Pons (tissue), 1 donor: ENCODE measurements around the gene MAGEA2B.
"Not testable (repeated sequence)": the region's sequence is repeated elsewhere in the genome, so short reads cannot be mapped to it uniquely, and the experiment has no call there.

Experiments used
- DNase-seq: peaks from one replicate; pipeline ENCODE4 v3.0.0-alpha.2; 2016; ENCODE audit warnings: low spot score

Gene MAGEA2B

GRCh38 chrX:152713815-152714787, at the start of gene MAGEA2B:
Gene MAGEA2B, plus strand, starts transcription at chrX:152714628. Its CDS starts 2,479 bp downstream, at chrX:152717107.
- not testable (repeated sequence) for DNase-seq

- DNase-seq = no peak
These were observed 40.3 kb upstream of the MAGEA2B start for GRCh38 chrX:152674135-152674534.

- DNase-seq = not testable (repeated sequence)
These were observed 39.8 kb upstream of the MAGEA2B start for GRCh38 chrX:152674652-152675051.

- not testable (repeated sequence) for DNase-seq
These were observed 33.4 kb upstream of the MAGEA2B start for GRCh38 chrX:152681012-152681411.

GRCh38 chrX:152697952-152698931, 16.2 kb upstream of the MAGEA2B start, which contains the start of gene MAGEA3:
Gene MAGEA3, plus strand, starts transcription at chrX:152698794. Its CDS starts 2,039 bp downstream, at chrX:152700833.
- DNase-seq = not testable (repeated sequence)

- DNase-seq = not testable (repeated sequence)
These were observed 14.0 kb upstream of the MAGEA2B start for GRCh38 chrX:152700390-152700789.

GRCh38 chrX:152706500-152706899, 7.9 kb upstream of the MAGEA2B start:
- not testable (repeated sequence) for DNase-seq

GRCh38 chrX:152709173-152709572, 5.3 kb upstream of the MAGEA2B start, which contains the start of gene CSAG2:
Gene CSAG2, minus strand, starts transcription at chrX:152709273. Its CDS starts 161 bp downstream, at chrX:152709112.
- DNase-seq = not testable (repeated sequence)

- DNase-seq = not testable (repeated sequence)
These were observed 1.2 kb upstream of the MAGEA2B start for GRCh38 chrX:152713195-152713594.

- no peak for DNase-seq
These were observed 11.0 kb downstream of the MAGEA2B start for GRCh38 chrX:152725409-152725808.

- DNase-seq = no peak
These were observed 19.0 kb downstream of the MAGEA2B start, which contains the start of the genes CSAG1 and MAGEA12 for GRCh38 chrX:152733261-152733975. Gene CSAG1, minus strand, starts transcription at chrX:152733721. Its CDS starts 1,261 bp downstream, at chrX:152732460. Gene MAGEA12, plus strand, starts transcription at chrX:152733757. Its CDS starts 2,405 bp downstream, at chrX:152736162.

GRCh38 chrX:152734143-152734858, 19.9 kb downstream of the MAGEA2B start:
- not testable (repeated sequence) for DNase-seq

GRCh38 chrX:152735101-152735500, 20.7 kb downstream of the MAGEA2B start:
- no peak for DNase-seq

- DNase-seq = no peak
These were observed 21.6 kb downstream of the MAGEA2B start for GRCh38 chrX:152735860-152736511.

- DNase-seq = not testable (repeated sequence)
These were observed 22.1 kb downstream of the MAGEA2B start for GRCh38 chrX:152736528-152736927.

- no peak for DNase-seq
These were observed 24.1 kb downstream of the MAGEA2B start for GRCh38 chrX:152738560-152738959.

GRCh38 chrX:152753686-152754650, 39.5 kb downstream of the MAGEA2B start, which contains the start of gene MAGEA2:
Gene MAGEA2, minus strand, starts transcription at chrX:152753842. Its CDS starts 2,479 bp downstream, at chrX:152751363.
- not testable (repeated sequence) for DNase-seq

GRCh38 chrX:152754871-152755270, 40.4 kb downstream of the MAGEA2B start:
- DNase-seq = not testable (repeated sequence)
